Measurements from ENCODE around the gene TBXA2R. TPM values are rescaled to one million over a fixed set of nuclear protein-coding genes. Genes with fewer than 3 reads are reported as not detected.
"Not testable (repeated sequence)": the region's sequence is repeated elsewhere in the genome, so short reads cannot be mapped to it uniquely, and the experiment has no call there.

Gene TBXA2R
- 0.09 and 0.14 TPM in 2 replicates for total RNA-seq

DNA sequence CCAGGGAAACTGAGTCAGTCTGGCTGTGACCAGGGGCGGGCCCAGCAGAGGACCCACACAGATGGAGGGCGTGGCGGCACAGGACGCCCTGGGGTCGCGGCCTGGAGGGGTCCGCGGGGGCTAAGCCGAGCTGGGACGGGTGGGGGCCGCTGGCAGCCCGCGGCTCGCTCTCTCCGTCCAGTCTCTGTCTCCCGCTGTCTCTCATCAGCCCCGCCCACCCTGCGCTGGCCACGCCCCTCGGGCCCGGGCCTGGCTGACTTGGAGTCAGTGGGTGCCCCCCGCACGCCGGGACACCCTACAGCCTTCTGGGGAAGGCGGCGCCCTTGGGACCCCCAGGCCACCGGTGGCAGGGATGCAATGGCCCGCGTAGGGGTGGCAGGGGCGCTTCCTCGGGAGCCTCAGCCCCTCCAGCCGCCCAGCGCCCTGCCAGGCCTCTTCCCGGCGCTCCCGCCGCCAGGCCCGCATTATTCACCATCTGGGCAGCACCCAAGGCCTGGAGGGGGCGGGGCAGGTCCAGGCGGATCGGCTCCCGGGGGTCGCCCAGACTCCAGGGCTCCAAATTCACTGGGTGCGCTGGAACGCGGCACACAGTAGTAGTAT lies at the start of gene TBXA2R:
TSS of gene TBXA2R (minus strand) at position 186 of the 600 bp plus-strand sequence. CDS start 6,241 bp downstream, outside the sequence.
- H3K27me3 Mint-ChIP-seq (ENCODE audit: low read depth), result peaks cover 4% of the 10 kb centered on the region
- H3K36me3 Mint-ChIP-seq (ENCODE audit: low read depth), result peaks cover under 1% of the 10 kb centered on the region
- DNase-seq (ENCODE audit: low spot score), result no peak
- no peaks in the 10 kb centered on the region for H3K9me3 Mint-ChIP-seq
- peaks cover 2% of the 10 kb centered on the region for H3K4me1 Mint-ChIP-seq (ENCODE audit: low read depth)
- intact Hi-C loops (cut with micrococcal nuclease), result no loop called here
- no peak within 1 kb of the TSS for H3K27ac Mint-ChIP-seq
- no peak within 1 kb of the TSS for H3K4me3 Mint-ChIP-seq (ENCODE audit: low read depth)

DNA sequence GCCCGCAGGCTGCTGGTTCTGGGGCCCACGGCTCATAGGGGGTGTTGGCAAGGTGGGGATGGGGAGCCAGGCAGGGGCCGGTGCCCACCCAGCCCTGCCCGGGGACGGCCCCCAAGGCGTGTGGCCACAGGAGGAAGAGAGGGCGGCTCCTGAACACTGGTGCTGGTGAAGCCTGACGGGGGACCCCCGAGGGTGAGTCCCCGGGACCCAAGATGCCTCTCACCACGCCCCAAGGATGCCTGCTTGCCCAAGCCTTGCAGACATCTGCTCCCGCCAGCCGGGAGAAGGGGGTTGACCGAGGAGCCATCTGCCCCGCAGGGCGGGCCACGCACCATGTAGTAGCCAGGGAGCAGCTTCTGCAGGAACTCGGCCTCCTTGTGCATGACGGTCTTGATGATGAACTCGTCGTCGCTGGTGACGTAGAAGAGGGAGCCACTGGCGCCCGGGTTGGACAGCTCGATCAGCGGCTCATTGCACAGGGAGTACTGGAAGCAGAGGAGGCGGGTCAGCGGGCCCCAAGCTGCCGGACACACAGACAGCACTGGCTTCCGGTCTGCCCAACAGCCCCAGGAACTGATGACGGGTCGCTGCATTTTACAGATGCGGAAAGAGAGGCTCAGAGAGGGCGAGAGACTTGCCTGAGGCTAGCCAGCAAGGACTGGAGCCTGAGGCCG lies 49.5 kb upstream of the TBXA2R start:
- Mint-ChIP-seq H3K27me3 (ENCODE audit: low read depth) (no peaks in the 10 kb centered on the region), H3K9me3 (no peaks in the 10 kb centered on the region), H3K4me3 (ENCODE audit: low read depth) (no peak overlapping the region), H3K36me3 (ENCODE audit: low read depth) (peaks cover 11% of the 10 kb centered on the region), H3K4me1 (ENCODE audit: low read depth) (no peaks in the 10 kb centered on the region), H3K27ac (no peak overlapping the region)
- intact Hi-C loops (cut with micrococcal nuclease), result no loop called here
- no peak for DNase-seq (ENCODE audit: low spot score)

DNA sequence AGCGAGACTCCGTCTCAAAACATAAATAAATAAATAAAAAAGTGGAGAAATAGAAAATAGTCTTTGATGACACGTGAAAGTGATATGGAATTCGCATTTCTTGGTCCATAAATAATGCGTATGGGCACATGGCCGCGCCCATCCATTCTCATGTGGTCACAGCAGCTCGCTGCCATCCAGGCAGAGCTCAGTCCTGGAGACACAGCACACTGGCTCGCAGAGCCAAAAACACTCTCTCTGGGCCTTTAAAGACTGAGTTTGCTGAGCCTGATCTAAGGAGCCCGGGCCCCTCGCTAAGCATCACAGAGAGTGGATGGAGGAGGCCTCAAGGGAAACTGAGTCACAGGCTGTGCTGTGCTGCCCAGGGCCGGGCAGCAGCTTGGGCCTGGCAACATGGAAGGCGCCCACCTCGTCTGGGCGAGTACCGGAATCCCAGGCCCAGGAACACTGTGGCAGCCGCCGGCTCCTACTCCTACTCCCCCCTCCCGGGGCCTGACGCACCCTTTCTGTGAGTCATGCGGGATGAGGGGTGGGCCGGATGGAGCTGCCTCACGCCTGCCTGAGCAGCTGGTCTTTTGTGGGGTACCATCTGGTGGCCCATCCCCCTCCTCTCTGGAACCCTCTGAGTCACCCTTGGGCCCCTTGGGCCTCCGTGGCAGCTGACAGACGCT lies 48.9 kb upstream of the TBXA2R start:
- Mint-ChIP-seq H3K9me3 (no peaks in the 10 kb centered on the region), H3K4me3 (ENCODE audit: low read depth) (no peak overlapping the region), H3K27ac (no peak overlapping the region), H3K36me3 (ENCODE audit: low read depth) (peaks cover 10% of the 10 kb centered on the region), H3K27me3 (ENCODE audit: low read depth) (no peaks in the 10 kb centered on the region), H3K4me1 (ENCODE audit: low read depth) (no peaks in the 10 kb centered on the region)
- intact Hi-C loops (cut with micrococcal nuclease), result no loop called here
- DNase-seq (ENCODE audit: low spot score), result no peak

DNA sequence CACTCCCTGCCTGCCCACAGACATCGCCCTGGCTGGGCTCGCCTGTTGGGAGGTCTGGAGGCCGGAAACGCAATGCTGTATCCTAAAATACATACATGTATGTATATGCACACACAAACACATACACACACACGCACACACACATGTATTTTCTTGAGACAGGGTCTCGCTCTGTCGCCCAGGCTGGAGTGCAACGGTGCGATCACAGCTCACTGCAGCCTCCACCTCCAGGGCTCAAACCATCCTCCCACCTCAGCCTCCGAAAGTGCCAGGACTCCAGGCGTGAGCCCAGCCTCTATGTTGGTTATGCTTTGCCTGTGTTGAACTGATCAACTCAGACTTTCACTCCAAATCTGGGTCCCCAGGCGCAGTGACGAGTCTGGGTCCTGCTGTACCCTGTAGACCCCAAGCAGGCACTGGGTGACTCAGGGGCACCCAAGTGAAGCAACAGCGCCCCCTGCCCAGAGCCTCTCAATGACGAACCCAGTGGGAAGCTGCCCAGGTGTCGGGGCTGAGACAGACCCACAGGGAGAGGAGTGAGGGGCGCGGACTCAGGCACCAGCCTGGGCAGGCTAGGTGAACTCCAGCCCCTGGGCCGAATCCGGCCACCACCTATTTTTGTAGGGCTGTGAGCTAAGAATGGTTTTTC lies 47.3 kb upstream of the TBXA2R start:
- no peak overlapping the region for H3K4me3 Mint-ChIP-seq (ENCODE audit: low read depth)
- intact Hi-C loops (cut with micrococcal nuclease), result no loop called here
- no peaks in the 10 kb centered on the region for H3K27me3 Mint-ChIP-seq (ENCODE audit: low read depth)
- H3K4me1 Mint-ChIP-seq (ENCODE audit: low read depth), result no peaks in the 10 kb centered on the region
- no peak for DNase-seq (ENCODE audit: low spot score)
- H3K27ac Mint-ChIP-seq, result no peak overlapping the region
- H3K36me3 Mint-ChIP-seq (ENCODE audit: low read depth), result peaks cover 10% of the 10 kb centered on the region
- H3K9me3 Mint-ChIP-seq, result no peaks in the 10 kb centered on the region

DNA sequence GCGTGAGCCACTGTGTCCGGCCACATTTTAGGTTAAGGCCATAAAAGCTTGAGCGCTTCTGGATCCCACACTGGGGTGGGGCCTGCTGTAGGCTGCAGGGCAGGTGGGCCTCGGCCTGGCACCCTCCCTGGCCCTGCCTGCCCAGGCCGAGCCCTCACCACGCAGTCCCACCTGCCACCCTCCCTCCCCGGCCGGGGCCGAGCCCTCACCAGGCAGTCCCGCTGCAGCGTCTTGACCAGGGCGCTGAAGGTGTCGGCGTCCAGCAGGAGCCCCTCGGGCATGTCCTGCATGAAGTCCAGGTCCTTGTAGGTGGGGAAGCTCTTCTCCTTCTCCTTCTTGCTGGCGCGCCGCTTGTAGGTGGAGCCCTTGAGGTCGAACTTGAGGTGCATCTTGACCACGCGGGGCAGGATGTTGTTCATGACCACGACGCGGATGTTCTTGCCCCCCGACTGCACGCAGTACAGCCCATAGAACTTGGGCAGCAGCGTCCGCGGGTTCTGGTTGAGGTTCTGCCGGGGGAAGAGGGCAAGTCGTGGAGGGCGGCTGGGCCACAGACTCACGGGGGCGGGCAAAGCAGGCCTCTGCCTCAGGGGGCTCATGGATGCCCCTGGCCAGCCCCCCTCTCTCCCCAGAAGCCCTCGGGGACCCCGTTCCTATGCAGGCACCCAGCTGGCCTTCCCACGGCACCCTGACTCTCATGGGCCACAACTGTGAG lies 46.6 kb upstream of the TBXA2R start:
- intact Hi-C loops (cut with micrococcal nuclease), result no loop called here

DNA sequence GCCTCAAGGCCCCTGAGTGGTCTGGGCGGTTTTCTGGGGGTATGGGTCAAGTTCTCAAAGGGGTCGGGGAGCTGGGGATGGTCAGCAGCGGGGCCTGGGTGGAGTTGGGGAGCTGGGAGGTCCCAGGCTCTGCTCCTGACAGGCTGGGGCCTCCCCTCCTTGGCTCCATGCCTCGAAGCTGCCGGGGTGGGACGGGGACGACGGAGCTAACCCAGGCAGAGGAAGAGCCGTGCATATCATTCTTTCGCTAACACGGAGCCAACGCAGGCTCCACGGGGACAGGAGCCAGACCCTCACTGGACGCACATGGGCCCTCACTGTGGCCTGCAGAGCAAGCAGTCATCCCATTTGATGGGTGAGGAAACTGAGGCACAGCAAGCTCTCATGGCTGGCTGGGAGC lies 45.7 kb upstream of the TBXA2R start:
- no peak overlapping the region for H3K4me3 Mint-ChIP-seq (ENCODE audit: low read depth)
- H3K9me3 Mint-ChIP-seq, result no peaks in the 10 kb centered on the region
- intact Hi-C loops (cut with micrococcal nuclease), result no loop called here
- no peaks in the 10 kb centered on the region for H3K27me3 Mint-ChIP-seq (ENCODE audit: low read depth)
- peaks cover 8% of the 10 kb centered on the region for H3K36me3 Mint-ChIP-seq (ENCODE audit: low read depth)
- no peaks in the 10 kb centered on the region for H3K4me1 Mint-ChIP-seq (ENCODE audit: low read depth)
- no peak for DNase-seq (ENCODE audit: low spot score)
- H3K27ac Mint-ChIP-seq, result no peak overlapping the region

More for the DNA sequence above, 46.6 kb upstream of the TBXA2R start:
- no peak for DNase-seq (ENCODE audit: low spot score)
- H3K27ac Mint-ChIP-seq, result no peak overlapping the region
- no peak overlapping the region for H3K4me3 Mint-ChIP-seq (ENCODE audit: low read depth)
- no peaks in the 10 kb centered on the region for H3K9me3 Mint-ChIP-seq
- peaks cover 10% of the 10 kb centered on the region for H3K36me3 Mint-ChIP-seq (ENCODE audit: low read depth)
- H3K27me3 Mint-ChIP-seq (ENCODE audit: low read depth), result no peaks in the 10 kb centered on the region
- H3K4me1 Mint-ChIP-seq (ENCODE audit: low read depth), result no peaks in the 10 kb centered on the region

DNA sequence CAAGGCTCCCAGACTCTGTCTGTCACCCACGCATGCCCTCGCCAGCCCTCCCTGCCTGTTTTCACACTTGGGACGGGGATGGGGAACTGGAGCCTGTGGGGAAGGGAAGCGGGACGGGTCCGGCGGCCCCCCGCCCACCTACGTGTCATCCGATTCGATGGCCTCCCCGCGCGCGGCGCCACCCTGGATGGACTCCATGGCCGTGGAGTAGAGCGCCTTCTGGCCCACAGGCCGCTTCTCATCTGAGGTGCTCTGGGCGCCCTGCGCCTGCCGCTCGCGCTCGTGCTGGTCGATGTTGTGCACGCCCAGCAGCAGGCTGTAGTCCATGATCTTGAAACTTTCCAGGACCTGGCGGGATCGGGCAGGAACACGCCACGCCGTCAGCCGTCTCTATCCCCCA lies 45.0 kb upstream of the TBXA2R start:
- no peaks in the 10 kb centered on the region for H3K27me3 Mint-ChIP-seq (ENCODE audit: low read depth)
- no peak overlapping the region for H3K4me3 Mint-ChIP-seq (ENCODE audit: low read depth)
- no peaks in the 10 kb centered on the region for H3K9me3 Mint-ChIP-seq
- DNase-seq (ENCODE audit: low spot score), result no peak
- no peak overlapping the region for H3K27ac Mint-ChIP-seq
- peaks cover 2% of the 10 kb centered on the region for H3K36me3 Mint-ChIP-seq (ENCODE audit: low read depth)
- intact Hi-C loops (cut with micrococcal nuclease), result no loop called here
- no peaks in the 10 kb centered on the region for H3K4me1 Mint-ChIP-seq (ENCODE audit: low read depth)

DNA sequence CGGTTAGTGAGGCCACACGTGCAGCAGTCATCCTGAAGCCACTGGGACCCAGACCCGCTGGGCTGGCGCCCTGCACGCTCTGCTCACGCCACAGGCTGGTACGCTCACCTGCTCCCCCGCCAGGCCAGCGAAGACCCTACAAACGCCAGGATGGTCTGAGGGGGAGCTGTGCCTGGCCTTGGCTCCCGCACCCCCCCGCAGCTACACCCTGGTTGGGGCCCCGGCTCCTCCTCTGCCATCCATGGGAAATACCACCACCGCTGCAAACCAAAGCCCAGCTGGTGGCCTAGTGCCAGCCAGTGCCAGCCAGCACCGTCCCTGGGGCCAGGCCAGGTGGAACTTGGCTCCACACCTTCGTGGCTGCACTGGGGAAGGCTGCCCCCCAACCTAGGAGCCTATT lies 43.2 kb upstream of the TBXA2R start:
- H3K4me3 Mint-ChIP-seq (ENCODE audit: low read depth), result no peak overlapping the region
- no peak overlapping the region for H3K27ac Mint-ChIP-seq
- no peak for DNase-seq (ENCODE audit: low spot score)
- H3K27me3 Mint-ChIP-seq (ENCODE audit: low read depth), result no peaks in the 10 kb centered on the region
- H3K9me3 Mint-ChIP-seq, result no peaks in the 10 kb centered on the region
- intact Hi-C loops (cut with micrococcal nuclease), result no loop called here
- H3K4me1 Mint-ChIP-seq (ENCODE audit: low read depth), result no peaks in the 10 kb centered on the region
- peaks cover 2% of the 10 kb centered on the region for H3K36me3 Mint-ChIP-seq (ENCODE audit: low read depth)

DNA sequence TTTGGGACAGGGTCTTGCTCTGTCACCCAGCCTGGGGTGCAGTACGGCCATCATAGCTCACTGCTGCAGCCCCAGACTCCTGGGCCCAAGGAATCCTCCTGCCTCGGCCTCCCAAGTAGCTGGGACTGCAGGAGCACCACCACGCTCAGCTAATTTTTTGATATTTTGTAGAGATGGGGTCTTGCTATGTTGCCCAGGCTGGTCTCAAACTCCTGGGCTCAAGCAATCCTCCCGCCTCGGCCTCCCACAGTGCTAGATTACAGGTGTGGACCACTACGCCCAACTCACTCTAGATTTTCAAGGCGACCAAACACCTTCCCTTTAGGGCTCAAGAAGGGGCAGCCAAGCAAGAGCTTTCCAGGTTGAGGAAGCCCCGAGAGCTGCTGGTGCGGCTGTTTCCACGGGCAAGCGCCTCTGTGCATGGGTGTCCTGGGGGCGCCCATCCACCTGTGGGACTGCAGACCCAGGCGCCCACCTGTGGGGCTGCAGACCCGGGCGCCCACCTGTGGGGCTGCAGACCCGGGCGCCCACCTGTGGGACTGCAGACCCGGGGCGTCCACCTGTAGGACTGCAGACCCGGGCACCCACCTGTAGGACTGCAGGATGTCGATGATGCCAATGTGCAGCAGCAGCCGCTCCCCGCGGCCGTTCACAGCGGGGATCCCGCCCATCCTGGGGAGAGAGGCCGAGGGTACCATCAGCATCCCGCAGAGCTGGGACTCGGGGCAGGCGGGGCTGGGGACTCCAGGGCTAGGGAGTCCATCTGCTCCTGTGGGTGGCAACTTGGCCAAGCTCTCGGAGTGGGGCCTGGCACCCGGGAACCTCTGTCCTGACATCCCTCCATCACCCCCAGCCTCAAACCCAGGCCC lies 41.6 kb upstream of the TBXA2R start:
- peaks cover 2% of the 10 kb centered on the region for H3K36me3 Mint-ChIP-seq (ENCODE audit: low read depth)
- H3K27ac Mint-ChIP-seq, result no peak overlapping the region
- H3K9me3 Mint-ChIP-seq, result no peaks in the 10 kb centered on the region
- no peak for DNase-seq (ENCODE audit: low spot score)
- no peak overlapping the region for H3K4me3 Mint-ChIP-seq (ENCODE audit: low read depth)
- no peaks in the 10 kb centered on the region for H3K27me3 Mint-ChIP-seq (ENCODE audit: low read depth)
- intact Hi-C loops (cut with micrococcal nuclease), result no loop called here
- no peaks in the 10 kb centered on the region for H3K4me1 Mint-ChIP-seq (ENCODE audit: low read depth)

DNA sequence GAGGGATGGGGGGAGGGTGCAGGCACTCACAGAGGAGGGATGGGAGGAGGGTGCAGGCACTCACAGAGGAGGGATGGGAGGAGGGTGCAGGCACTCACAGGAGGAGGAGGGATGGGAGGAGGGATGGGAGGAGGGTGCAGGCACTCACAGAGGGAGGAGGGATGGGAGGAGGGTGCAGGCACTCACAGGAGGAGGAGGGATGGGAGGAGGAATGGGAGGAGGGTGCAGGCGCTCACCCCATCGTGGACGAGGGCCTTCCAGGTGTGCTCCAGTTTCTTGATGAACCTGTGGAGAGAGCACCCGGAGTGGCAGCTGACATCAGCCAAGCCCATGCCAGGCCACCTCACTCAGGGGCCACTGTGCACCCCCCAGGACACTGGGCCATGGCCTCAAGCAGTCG lies 40.4 kb upstream of the TBXA2R start:
- H3K4me1 Mint-ChIP-seq (ENCODE audit: low read depth); H3K36me3 Mint-ChIP-seq (ENCODE audit: low read depth); intact Hi-C loops (cut with micrococcal nuclease); H3K4me3 Mint-ChIP-seq (ENCODE audit: low read depth); H3K27ac Mint-ChIP-seq; DNase-seq (ENCODE audit: low spot score); H3K9me3 Mint-ChIP-seq; H3K27me3 Mint-ChIP-seq (ENCODE audit: low read depth): not testable (repeated sequence)

DNA sequence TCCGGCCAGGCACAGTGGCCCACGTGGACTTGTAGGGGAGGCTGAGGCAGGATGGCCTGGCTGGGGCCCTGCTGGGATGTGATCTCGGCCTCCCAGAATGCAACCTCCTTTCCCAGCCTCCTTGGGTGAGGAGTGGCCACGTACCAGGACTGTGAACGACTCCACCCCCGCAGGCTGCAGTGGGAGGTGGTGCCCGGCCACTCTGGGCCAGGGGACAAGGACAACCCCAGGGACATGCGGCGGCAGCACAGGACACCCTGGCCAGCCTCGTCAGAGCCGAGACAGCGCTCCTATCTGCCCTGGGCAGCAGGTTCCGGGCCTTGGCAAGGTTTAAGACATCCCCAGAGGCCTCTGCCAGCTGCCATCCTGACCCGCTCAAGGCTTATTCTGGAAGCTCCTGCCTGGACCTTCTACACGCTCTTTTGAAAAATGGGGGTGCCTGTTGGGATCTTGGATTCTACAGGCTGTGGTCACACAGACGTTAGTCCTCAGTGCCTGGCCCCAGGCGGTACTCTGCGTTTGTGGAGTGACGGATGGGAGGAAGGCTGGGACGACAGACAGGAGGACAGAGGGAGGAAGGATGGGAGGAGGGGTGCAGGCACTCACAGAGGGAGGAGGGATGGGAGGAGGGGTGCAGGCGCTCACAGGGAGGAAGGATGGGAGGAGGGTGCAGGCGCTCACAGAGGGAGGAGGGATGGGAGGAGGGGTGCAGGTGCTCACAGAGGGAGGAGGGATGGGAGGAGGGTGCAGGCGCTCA lies 39.8 kb upstream of the TBXA2R start:
- Mint-ChIP-seq H3K4me3 (ENCODE audit: low read depth) (no peak overlapping the region), H3K4me1 (ENCODE audit: low read depth) (no peaks in the 10 kb centered on the region), H3K9me3 (no peaks in the 10 kb centered on the region), H3K27ac (no peak overlapping the region), H3K27me3 (ENCODE audit: low read depth) (no peaks in the 10 kb centered on the region), H3K36me3 (ENCODE audit: low read depth) (peaks cover 2% of the 10 kb centered on the region)
- no peak for DNase-seq (ENCODE audit: low spot score)
- intact Hi-C loops (cut with micrococcal nuclease), result no loop called here

Measured in activated T-helper 2 cell treated with anti-CD3 and anti-CD28 coated beads, Interferon-gamma antibody, Interleukin-2, Interleukin-4, amounts not matched to agents 10 μg/mL and 5 μg/mL and 100 μg/mL, durations not matched to agents 14 hours and 24 hours and 36 hours (primary cell).